H9 (cell line): Measurements from ENCODE around the gene DPP10. TPM values are rescaled to one million over a fixed set of nuclear protein-coding genes. Genes with fewer than 3 reads are reported as not detected.

Source experiments
- DNase-seq: peaks from one replicate; pipeline ENCODE4 v3.0.0-alpha.2; 2017
- H2AFZ ChIP-seq: one replicate; pipeline ENCODE4 v1.6.1; 2013; ENCODE audit warnings: mild to moderate bottlenecking, low read length, control low read depth, moderate library complexity
- H2AK5ac ChIP-seq: 2 replicates; pipeline ENCODE4 v1.6.1; 2013; ENCODE audit warnings: low read length, control low read depth, mixed read lengths; ENCODE audit not compliant: insufficient read length
- H2BK120ac ChIP-seq: one replicate; pipeline ENCODE4 v1.6.1; 2013; ENCODE audit warnings: low read depth, mild to moderate bottlenecking, low read length, control low read depth, inconsistent platforms; ENCODE audit not compliant: poor library complexity, severe bottlenecking
- H2BK12ac ChIP-seq: 2 replicates; pipeline ENCODE4 v1.6.1; 2013; ENCODE audit warnings: low read length, control low read depth, mixed read lengths, low read depth; ENCODE audit not compliant: insufficient read length
- H2BK15ac ChIP-seq: 2 replicates; pipeline ENCODE4 v1.6.1; 2013; ENCODE audit warnings: low read depth, low read length, control low read depth
- H2BK20ac ChIP-seq: one replicate; pipeline ENCODE4 v1.6.1; 2013; ENCODE audit warnings: low read depth, mild to moderate bottlenecking, low read length, control low read depth, inconsistent platforms; ENCODE audit not compliant: poor library complexity, severe bottlenecking
- H2BK5ac ChIP-seq: 2 replicates; pipeline ENCODE4 v1.6.1; 2013; ENCODE audit warnings: low read length, control low read depth, mixed read lengths; ENCODE audit not compliant: insufficient read length
- H3K14ac ChIP-seq: 2 replicates; pipeline ENCODE4 v1.6.1; 2013; ENCODE audit warnings: low read length, control low read depth; ENCODE audit not compliant: insufficient read depth
- H3K18ac ChIP-seq: 2 replicates; pipeline ENCODE4 v1.6.1; 2013; ENCODE audit warnings: low read depth, mild to moderate bottlenecking, mixed read lengths, low read length, control low read depth; ENCODE audit not compliant: insufficient read length
- H3K23ac ChIP-seq: 2 replicates; pipeline ENCODE4 v1.6.1; 2013; ENCODE audit warnings: low read length, control low read depth, mixed read lengths, low read depth; ENCODE audit not compliant: insufficient read length
- H3K23me2 ChIP-seq: 2 replicates; pipeline ENCODE4 v1.6.1; 2013; ENCODE audit warnings: low read depth, mild to moderate bottlenecking, mixed read lengths, low read length, control low read depth; ENCODE audit not compliant: insufficient read length, poor library complexity, severe bottlenecking
- H3K27ac ChIP-seq: 2 replicates; pipeline ENCODE4 v1.5.1; 2013; ENCODE audit warnings: low read length, control low read depth, mixed read lengths, low read depth; ENCODE audit not compliant: insufficient read length
- H3K27me3 ChIP-seq: 2 replicates; pipeline ENCODE4 v1.6.1; 2013; ENCODE audit warnings: low read length, control low read depth, inconsistent platforms; ENCODE audit not compliant: insufficient read depth
- H3K4ac ChIP-seq: 2 replicates; pipeline ENCODE4 v1.6.1; 2013; ENCODE audit warnings: low read depth, mild to moderate bottlenecking, control low read depth, inconsistent platforms, low read length, moderate library complexity
- H3K4me1 ChIP-seq: 2 replicates; pipeline ENCODE4 v1.6.1; 2013; ENCODE audit warnings: low read length, control low read depth, inconsistent platforms; ENCODE audit not compliant: insufficient read depth
- H3K4me2 ChIP-seq: 2 replicates; pipeline ENCODE4 v1.6.1; 2013; ENCODE audit warnings: low read length, control low read depth, mixed read lengths; ENCODE audit not compliant: insufficient read length, insufficient read depth
- H3K56ac ChIP-seq: 2 replicates; pipeline ENCODE4 v1.6.1; 2013; ENCODE audit warnings: low read depth, mild to moderate bottlenecking, mixed read lengths, low read length, control low read depth; ENCODE audit not compliant: insufficient read length
- H3K79me1 ChIP-seq: 2 replicates; pipeline ENCODE4 v1.6.1; 2013; ENCODE audit warnings: low read depth, mild to moderate bottlenecking, moderate library complexity, low read length, control low read depth, inconsistent platforms; ENCODE audit not compliant: insufficient read depth, poor library complexity, severe bottlenecking
- H3K79me2 ChIP-seq: 2 replicates; pipeline ENCODE4 v1.6.1; 2013; ENCODE audit warnings: low read length, control low read depth, inconsistent platforms; ENCODE audit not compliant: insufficient read depth
- H3K9ac ChIP-seq: 2 replicates; pipeline ENCODE4 v1.6.1; 2013; ENCODE audit warnings: low read length, control low read depth, mixed read lengths; ENCODE audit not compliant: insufficient read length; ENCODE audit errors: extremely low read depth
- H3K9me3 ChIP-seq: one replicate; pipeline ENCODE4 v1.6.1; 2013; ENCODE audit warnings: low read depth, low read length, inconsistent platforms; ENCODE audit not compliant: control insufficient read depth
- H3T11ph ChIP-seq: one replicate; pipeline ENCODE4 v1.6.1; 2013; ENCODE audit warnings: mild to moderate bottlenecking, low read length, control low read depth, inconsistent platforms
- H4K20me1 ChIP-seq: one replicate; pipeline ENCODE4 v1.6.1; 2013; ENCODE audit not compliant: control insufficient read depth, insufficient read length, insufficient read depth
- H4K5ac ChIP-seq: 2 replicates; pipeline ENCODE4 v1.6.1; 2013; ENCODE audit warnings: low read depth, mild to moderate bottlenecking, mixed read lengths, low read length, control low read depth; ENCODE audit not compliant: insufficient read length
- H4K8ac ChIP-seq: replicated peaks from 2 replicates; pipeline ENCODE4 v1.6.1; 2013; ENCODE audit warnings: low read length, control low read depth, mixed read lengths, low read depth; ENCODE audit not compliant: insufficient read length
- H4K91ac ChIP-seq: 2 replicates; pipeline ENCODE4 v1.6.1; 2013; ENCODE audit warnings: low read depth, mild to moderate bottlenecking, moderate library complexity, mixed read lengths, low read length, control low read depth; ENCODE audit not compliant: insufficient read length
- H3K27ac Mint-ChIP-seq, 3 experiments: 2 replicates in 2 of 3; 3 replicates in 1 of 3; pipeline ENCODE4 v1.8.0; 2020 to 2021; ENCODE audit warnings: mixed read lengths in 3 of 3, mild to moderate bottlenecking in 1 of 3, moderate library complexity in 1 of 3
- H3K27me3 Mint-ChIP-seq: 2 replicates; pipeline ENCODE4 v1.8.0; 2021; ENCODE audit warnings: low read depth, mild to moderate bottlenecking, moderate library complexity, mixed read lengths
- H3K36me3 Mint-ChIP-seq, 3 experiments: 2 replicates in 2 of 3; 3 replicates in 1 of 3; pipeline ENCODE4 v1.8.0; 2020 to 2021; ENCODE audit warnings: low read depth in 3 of 3, mixed read lengths in 3 of 3; ENCODE audit not compliant: insufficient read depth in 1 of 3
- H3K4me1 Mint-ChIP-seq, 2 experiments: 2 replicates each; pipeline ENCODE4 v1.8.0; 2020; ENCODE audit warnings: mixed read lengths in 2 of 2
- H3K4me3 Mint-ChIP-seq, 2 experiments: 2 replicates in 1 of 2; 3 replicates in 1 of 2; pipeline ENCODE4 v1.8.0; 2020 to 2021; ENCODE audit warnings: mild to moderate bottlenecking in 2 of 2, mixed read lengths in 2 of 2, moderate library complexity in 1 of 2
- H3K9me3 Mint-ChIP-seq, 2 experiments: 2 replicates in 1 of 2; 3 replicates in 1 of 2; pipeline ENCODE4 v1.8.0; 2020; ENCODE audit warnings: mild to moderate bottlenecking in 2 of 2, mixed read lengths in 2 of 2, moderate library complexity in 1 of 2
- total RNA-seq: library from RNA; stranded (reverse); gene quantifications from 2 replicates; pipeline ENCODE4 v1.2.1, GENCODE V29; 2021
- TF ChIP-seq, protein P1 (sequence below): fragments of 200-600 bp; sonication (generic); conservative IDR thresholded peaks from 3 replicates; pipeline ENCODE4 v1.8.0; 2021; ENCODE audit warnings: antibody characterized with exemption, mild to moderate bottlenecking

The DPP10 gene
- total RNA-seq, 1 experiment from 2014 or later, result 11.3 TPM

DNA sequence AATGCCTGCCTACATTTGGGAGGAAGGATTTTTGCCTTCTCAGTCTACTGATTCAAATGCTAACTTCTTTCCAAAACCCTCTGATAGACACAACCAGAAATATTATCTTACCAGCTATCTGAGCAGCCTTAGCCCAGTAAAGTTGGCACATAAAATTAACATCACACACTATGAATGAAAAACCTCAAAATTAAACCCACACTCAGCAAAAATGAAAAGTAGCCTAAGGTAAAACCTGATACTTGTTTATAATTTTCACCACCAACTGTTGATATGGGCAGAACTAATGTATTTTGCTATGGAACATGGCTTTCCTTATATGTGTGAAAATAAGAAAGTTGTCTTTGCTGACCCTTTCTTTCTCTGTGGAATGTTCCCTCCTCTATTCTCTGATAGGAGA lies 226.0 kb downstream of the DPP10 start:
- no peak overlapping the region for H2BK12ac ChIP-seq
- H3K18ac ChIP-seq, result no peak overlapping the region
- Mint-ChIP-seq H3K9me3 (no peaks in the 10 kb centered on the region), H3K27me3 (peaks cover 5% of the 10 kb centered on the region), H3K4me3 (no peak overlapping the region), H3K36me3 (no peaks in the 10 kb centered on the region), H3K4me1 (peaks cover 10 to 14% of the 10 kb centered on the region in 2 experiments), H3K27ac (0 out of 7 replicates have a peak overlapping the region, but pooled peaks of 1 of the 3 experiments have one; percentile 55)
- no peak overlapping the region for H3K14ac ChIP-seq
- H3K23me2 ChIP-seq, result no peaks in the 10 kb centered on the region
- no peak overlapping the region for H2AK5ac ChIP-seq
- H2BK20ac ChIP-seq, result no peak overlapping the region
- H3K9ac ChIP-seq, result no peak overlapping the region
- TF ChIP-seq, protein P1, sequence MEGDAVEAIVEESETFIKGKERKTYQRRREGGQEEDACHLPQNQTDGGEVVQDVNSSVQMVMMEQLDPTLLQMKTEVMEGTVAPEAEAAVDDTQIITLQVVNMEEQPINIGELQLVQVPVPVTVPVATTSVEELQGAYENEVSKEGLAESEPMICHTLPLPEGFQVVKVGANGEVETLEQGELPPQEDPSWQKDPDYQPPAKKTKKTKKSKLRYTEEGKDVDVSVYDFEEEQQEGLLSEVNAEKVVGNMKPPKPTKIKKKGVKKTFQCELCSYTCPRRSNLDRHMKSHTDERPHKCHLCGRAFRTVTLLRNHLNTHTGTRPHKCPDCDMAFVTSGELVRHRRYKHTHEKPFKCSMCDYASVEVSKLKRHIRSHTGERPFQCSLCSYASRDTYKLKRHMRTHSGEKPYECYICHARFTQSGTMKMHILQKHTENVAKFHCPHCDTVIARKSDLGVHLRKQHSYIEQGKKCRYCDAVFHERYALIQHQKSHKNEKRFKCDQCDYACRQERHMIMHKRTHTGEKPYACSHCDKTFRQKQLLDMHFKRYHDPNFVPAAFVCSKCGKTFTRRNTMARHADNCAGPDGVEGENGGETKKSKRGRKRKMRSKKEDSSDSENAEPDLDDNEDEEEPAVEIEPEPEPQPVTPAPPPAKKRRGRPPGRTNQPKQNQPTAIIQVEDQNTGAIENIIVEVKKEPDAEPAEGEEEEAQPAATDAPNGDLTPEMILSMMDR, result no peak
- H4K8ac ChIP-seq, result no peak overlapping the region
- no peak overlapping the region for H3K4ac ChIP-seq
- H4K20me1 ChIP-seq, result no peaks in the 10 kb centered on the region
- H3K27ac ChIP-seq, result no peak overlapping the region
- no peak overlapping the region for H4K5ac ChIP-seq
- no peak overlapping the region for H2BK5ac ChIP-seq
- H3K4me1 ChIP-seq, result no peaks in the 10 kb centered on the region
- no peaks in the 10 kb centered on the region for H3K79me1 ChIP-seq
- H2AFZ ChIP-seq, result no peak overlapping the region
- no peak overlapping the region for H3K23ac ChIP-seq
- no peaks in the 10 kb centered on the region for H3K27me3 ChIP-seq
- no peak overlapping the region for H3T11ph ChIP-seq
- no peaks in the 10 kb centered on the region for H3K9me3 ChIP-seq
- no peak overlapping the region for H4K91ac ChIP-seq
- no peak overlapping the region for H3K4me2 ChIP-seq
- H3K56ac ChIP-seq, result no peak overlapping the region
- H2BK15ac ChIP-seq, result no peak overlapping the region
- H2BK120ac ChIP-seq, result no peak overlapping the region
- DNase-seq, result no peak
- no peaks in the 10 kb centered on the region for H3K79me2 ChIP-seq
